ENCODE measurements around the gene WDPCP.
"Not testable (repeated sequence)": the region's sequence is repeated elsewhere in the genome, so short reads cannot be mapped to it uniquely, and the experiment has no call there.

The WDPCP gene

GRCh38 chr2:63257473-63257872, 330.8 kb downstream of the WDPCP start:
- no peak for DNase-seq (ENCODE audit: low read depth in 2 of 2)

DNA sequence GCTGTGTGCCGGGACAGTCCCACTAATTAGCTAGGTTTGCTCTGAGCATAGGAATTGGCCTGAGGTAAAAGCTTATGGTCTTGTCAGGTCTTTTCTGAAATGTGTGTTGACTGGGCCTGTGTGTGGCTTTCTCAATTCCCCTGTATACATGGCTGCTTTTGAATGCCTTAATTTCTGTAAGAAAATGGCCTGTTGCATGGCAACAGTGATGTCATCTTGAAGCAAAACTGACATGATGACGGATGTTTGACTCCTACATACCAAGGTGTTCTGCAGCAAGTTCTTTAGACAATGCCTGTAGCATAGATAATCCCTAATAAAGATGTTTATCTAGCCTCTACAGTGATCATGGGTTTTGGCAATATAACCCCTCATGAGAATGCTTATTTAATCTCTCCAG, 339.1 kb downstream of the WDPCP start:
- no peak for DNase-seq (ENCODE audit: low read depth in 2 of 2)

DNA sequence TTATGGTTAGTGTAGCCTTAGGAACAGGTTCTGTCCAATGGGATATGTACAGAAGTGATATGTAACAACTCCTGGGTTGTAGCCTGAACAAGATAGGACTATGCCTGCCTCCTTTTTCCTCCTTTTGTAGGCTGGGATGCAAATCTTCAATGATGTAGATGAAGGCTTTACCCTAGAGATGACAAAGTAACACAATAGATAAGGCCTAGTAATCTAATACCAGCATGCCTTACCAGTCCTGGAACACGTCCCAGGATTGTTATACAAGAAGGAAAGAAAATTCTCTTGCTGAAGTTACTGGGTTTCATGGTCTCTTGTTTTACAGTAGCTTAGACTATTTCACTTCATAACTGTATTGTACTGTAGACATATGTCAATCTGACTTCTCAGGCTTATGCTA, 345.5 kb downstream of the WDPCP start:
- no peak for DNase-seq (ENCODE audit: low read depth in 2 of 2)

GRCh38 chr2:63225964-63226686, 362.2 kb downstream of the WDPCP start:
- DNase-seq (ENCODE audit: low read depth in 2 of 2): no peak

DNA sequence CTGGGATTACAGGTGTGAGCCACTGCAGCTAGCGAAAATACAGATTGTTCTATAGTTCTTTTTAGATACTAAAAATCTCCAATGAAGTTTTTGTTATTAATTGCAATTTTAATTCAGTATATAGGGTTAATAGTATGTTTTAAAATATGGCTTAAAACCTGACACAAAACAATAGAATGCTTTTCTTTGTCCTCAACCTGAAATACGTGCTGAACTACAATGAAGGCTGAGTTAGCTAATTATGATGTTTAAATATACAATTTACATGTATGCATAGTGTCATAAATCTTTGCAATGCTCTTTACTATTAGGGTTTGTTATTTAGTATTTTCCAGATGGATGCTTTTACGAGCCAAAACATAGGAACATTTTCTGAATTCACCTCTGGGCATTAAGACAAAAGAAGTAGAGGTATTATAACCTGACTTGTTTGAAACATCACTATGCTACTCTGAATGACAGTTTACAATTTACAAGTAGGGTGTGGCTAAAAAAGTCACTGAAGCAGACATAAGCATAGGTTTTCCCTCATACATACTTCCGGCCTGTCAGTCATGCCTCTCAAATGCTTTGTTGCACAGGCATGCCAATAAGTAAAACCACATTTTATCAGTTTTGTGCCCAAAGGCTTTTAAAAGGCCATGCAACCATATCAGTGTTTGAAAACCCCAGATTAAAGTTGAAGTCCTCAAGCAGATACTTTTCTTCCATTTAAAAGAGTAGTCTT, 369.3 kb downstream of the WDPCP start:
- no peak for DNase-seq (ENCODE audit: low read depth in 2 of 2)

DNA sequence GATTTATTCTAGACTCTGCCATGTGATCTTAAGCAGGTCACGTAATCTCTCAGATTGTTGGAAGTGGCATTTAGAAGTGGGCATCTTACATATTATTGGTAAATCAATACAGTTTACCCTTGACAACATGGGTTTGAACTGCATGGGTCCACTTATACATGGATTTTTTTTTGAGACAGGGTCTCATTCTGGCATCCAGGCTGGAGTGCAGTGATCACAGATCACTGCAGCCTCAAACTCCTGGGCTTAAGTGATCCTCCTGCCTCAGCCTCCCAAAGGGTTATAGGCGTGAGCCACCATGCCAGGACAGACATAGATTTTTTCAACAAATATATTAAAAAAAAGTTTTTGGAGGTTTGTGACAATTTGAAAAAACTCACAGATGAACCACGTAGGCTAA, 393.0 kb downstream of the WDPCP start:
- no peak for DNase-seq (ENCODE audit: low read depth in 2 of 2)

- DNase-seq (ENCODE audit: low read depth in 2 of 2): no peak
These were observed 394.1 kb downstream of the WDPCP start for GRCh38 chr2:63194175-63194574.

DNA sequence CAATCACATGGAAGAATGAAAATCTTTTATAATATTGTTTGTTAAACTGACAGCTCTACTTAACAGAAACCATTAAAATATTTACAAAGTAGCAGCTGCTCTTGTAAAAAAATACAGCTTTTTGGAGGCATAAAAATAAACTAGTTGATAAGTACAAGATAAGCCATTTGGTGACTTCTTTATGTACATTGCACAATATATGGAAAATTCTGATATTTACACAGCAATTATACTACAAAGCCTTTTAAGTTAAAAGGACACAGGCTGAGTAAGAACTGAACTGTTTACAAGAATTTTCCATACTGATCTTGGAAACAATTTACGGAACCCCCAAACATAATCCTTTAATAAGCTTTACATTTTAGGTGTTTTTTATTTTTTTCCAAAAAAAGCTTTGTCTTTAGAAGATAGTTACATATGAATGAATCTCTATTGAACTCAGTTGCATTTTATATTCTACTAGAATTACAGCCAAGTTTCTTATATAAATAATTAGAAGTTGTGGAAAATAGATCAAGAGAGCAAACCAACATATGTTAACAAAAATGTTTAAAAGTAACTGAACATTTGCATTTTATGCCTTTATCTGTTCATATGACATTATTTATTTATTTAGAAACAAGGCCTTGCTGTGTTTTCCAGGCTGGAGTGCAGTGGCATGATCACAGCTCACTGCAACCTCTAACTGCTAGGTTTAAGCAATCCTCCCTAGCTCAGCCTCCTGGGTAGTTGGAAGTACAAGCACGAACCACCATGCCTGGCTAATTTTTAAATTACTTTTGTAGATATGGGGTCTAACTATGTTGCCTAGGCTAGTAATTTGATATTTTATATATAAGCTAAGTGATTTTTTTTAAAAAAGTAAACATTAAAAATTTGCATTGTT, 395.1 kb downstream of the WDPCP start:
- DNase-seq (ENCODE audit: low read depth in 2 of 2): no peak

- DNase-seq (ENCODE audit: low read depth in 2 of 2): no peak
These were observed 395.9 kb downstream of the WDPCP start for GRCh38 chr2:63192169-63192888.

GRCh38 chr2:63189026-63189425, 399.3 kb downstream of the WDPCP start:
- no peak for DNase-seq (ENCODE audit: low read depth in 2 of 2)

GRCh38 chr2:63186331-63186730, 401.9 kb downstream of the WDPCP start:
- DNase-seq (ENCODE audit: low read depth in 2 of 2): no peak

- no peak for DNase-seq (ENCODE audit: low read depth in 2 of 2)
These were observed 425.0 kb downstream of the WDPCP start for GRCh38 chr2:63163161-63163820.

- no peak for DNase-seq (ENCODE audit: low read depth in 2 of 2)
These were observed 429.0 kb downstream of the WDPCP start for GRCh38 chr2:63159262-63159661.

DNA sequence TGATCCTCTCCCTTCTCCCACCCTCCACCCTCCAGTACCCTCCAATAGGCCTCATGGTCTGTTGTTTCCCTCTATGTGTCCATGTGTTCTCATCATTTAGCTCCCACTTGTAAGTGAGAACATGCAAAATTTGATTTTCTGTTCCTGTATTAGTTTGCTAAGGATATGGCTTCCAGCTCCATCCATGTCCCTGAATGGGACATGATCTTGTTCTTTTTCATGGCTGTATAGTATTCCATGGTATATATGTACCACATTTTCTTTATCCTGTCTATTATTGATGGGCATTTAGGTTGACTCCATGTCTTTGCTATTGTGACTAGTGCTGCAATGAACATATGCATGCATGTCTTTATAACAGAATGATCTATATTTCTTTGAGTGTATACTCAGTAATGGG, 451.6 kb downstream of the WDPCP start:
- not testable (repeated sequence) for DNase-seq (ENCODE audit: low read depth in 2 of 2)

DNA sequence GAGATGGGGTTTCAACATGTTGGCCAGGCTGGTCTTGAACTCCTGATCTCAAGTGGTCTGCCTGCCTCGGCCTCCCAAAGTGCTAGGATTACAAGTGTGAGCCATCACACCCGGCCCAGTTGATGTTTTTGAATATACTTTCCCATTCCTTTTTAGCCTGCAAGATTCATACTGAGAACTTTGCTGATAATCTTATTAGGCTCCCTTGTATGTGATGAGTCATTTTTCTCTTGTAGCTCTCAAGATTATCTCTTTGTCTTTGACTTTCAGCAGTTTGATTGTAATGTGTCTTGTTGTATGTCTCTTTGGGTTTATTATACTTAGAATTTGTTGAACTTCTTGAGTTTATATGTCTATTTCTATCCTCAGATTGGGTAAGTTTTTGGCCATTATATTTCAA, 456.3 kb downstream of the WDPCP start:
- no peak for DNase-seq (ENCODE audit: low read depth in 2 of 2)

DNA sequence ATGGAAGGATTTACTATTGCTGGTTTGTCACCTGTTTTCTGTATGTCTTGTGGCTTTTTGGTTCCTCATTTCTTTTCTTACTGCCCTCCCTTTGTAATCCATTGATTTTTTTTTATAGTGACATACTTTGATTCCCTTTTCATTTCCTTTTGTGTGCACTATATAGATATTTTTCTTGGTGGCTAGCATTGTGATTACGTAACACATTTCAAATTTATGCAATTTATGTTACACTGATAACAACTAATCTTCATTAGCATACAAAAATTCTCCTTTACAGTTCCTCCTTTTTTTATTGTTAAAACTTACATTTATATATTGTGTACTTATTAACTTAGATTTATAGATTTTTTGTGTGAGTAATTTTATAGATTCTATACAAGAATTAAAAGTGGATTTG, 457.1 kb downstream of the WDPCP start:
- DNase-seq (ENCODE audit: low read depth in 2 of 2): no peak

DNA sequence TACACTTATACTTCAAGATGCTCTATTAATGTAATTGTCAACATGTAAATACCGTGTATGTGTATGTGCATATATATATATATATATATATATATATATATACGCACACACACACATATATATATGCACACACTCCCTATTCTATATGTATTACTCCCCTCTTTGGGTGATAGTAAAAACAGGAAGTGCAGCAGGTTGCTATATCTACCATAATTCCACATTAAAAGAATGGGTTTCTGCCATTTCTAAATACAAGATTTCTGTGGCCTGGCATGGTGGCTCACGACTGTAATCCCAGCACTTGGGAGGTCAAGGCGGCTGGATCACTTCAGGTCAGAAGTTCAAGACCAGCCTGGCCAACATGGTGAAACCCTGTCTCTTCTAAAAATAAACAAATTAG, 460.7 kb downstream of the WDPCP start:
- DNase-seq (ENCODE audit: low read depth in 2 of 2): no peak

- no peak for DNase-seq (ENCODE audit: low read depth in 2 of 2)
These were observed 463.4 kb downstream of the WDPCP start for GRCh38 chr2:63124850-63125249.

GRCh38 chr2:63124218-63124617, 464.1 kb downstream of the WDPCP start:
- DNase-seq (ENCODE audit: low read depth in 2 of 2): no peak

- DNase-seq (ENCODE audit: low read depth in 2 of 2): no peak
These were observed 465.4 kb downstream of the WDPCP start for GRCh38 chr2:63122921-63123320.
